Left lung (tissue), 10 donors: Measurements from ENCODE around the gene HORMAD2. TPM values are rescaled to one million over a fixed set of nuclear protein-coding genes. Genes with fewer than 3 reads are reported as not detected.

ENCODE experiments used
- ATAC-seq: fragments of 200-7000 bp; cut with Tn5 transposase; one replicate; pipeline ENCODE4 v1.9.1; 2020; ENCODE audit warnings: moderate library complexity
- DNase-seq, 4 donors: peaks; one replicate each; pipeline ENCODE4 v3.0.0-alpha.2; 2013 to 2020
- H3K27ac ChIP-seq, 2 donors: fragments of 200-600 bp; sonication (generic) in 1 of 2; one replicate each; pipeline versions ENCODE4 v1.5.0 to v1.8.0; 2020 to 2021
- H3K27me3 ChIP-seq, 2 donors: fragments of 200-600 bp; sonication (generic) in 1 of 2; one replicate each; pipeline versions ENCODE4 v1.5.0 to v1.8.0; 2020 to 2021
- H3K36me3 ChIP-seq, 2 donors: fragments of 200-600 bp; sonication (generic) in 1 of 2; one replicate each; pipeline versions ENCODE4 v1.5.0 to v1.8.0; 2020 to 2021
- H3K4me1 ChIP-seq, 2 donors: fragments of 200-600 bp; one replicate each; pipeline ENCODE4 v1.8.0; 2021
- H3K4me3 ChIP-seq, 2 donors: fragments of 200-600 bp; sonication (generic) in 1 of 2; one replicate each; pipeline versions ENCODE4 v1.5.0 to v1.8.0; 2020 to 2021; ENCODE audit warnings: mild to moderate bottlenecking in 1 of 2
- H3K9me3 ChIP-seq, 2 donors: fragments of 200-600 bp; sonication (generic) in 1 of 2; one replicate each; pipeline versions ENCODE4 v1.5.0 to v1.8.0; 2020 to 2021
- CTCF ChIP-seq, 2 donors: fragments of 200-600 bp; sonication (generic) in 1 of 2; IDR thresholded peaks; one replicate each; pipeline versions ENCODE4 v1.5.0 to v1.8.0; 2021; ENCODE audit warnings: antibody characterized with exemption in 2 of 2
- intact Hi-C, 2 donors: fragments of 100-400 bp; cut with DNase I; formaldehyde crosslinking; loops; one replicate each; pipeline versions ENCODE4 v1.11.2 to v1.14.2; 2022
- polyA plus RNA-seq, 6 donors: library from polyadenylated mRNA; unstranded; fragments of 120-200 nt; gene quantifications; one replicate each; pipeline ENCODE4 v1.2.1, GENCODE V29; 2013; ENCODE audit not compliant: insufficient read length in 6 of 6
- total RNA-seq, 2 donors: library from RNA; stranded (reverse); fragmentation: NEBNext Ultra II Directional; extraction: Animal tissue kit (Norgen Biotek cat#: 25700); gene quantifications; one replicate each; pipeline ENCODE4 v1.2.1, GENCODE V29; 2021
- donor health status: DM: no; HTN: yes; CAD: no.
- donor health status: DM: no; HTN: no; CAD: no.

The HORMAD2 gene
- total and polyA plus RNA-seq, 8 donors, result 0.13 to 0.74 (median 0.20) TPM; not detected in 2

GRCh38 chr22:30206944-30207343 is 126.7 kb downstream of the HORMAD2 start:
- Histone ChIP-seq H3K36me3 (no peaks in the 10 kb centered on the region), H3K27ac (peak overlapping the region in 1 of 2 donors; percentile 51), H3K9me3 (no peaks in the 10 kb centered on the region), H3K4me3 (no peak overlapping the region), H3K4me1 (peaks cover 24 to 40% of the 10 kb centered on the region in 2 donors), H3K27me3 (no peaks in the 10 kb centered on the region)
- intact Hi-C loops, result no loop called here
- no peak for TF ChIP-seq CTCF (IDR thresholded peaks at IDR 0.05)
- ATAC-seq, result peak; percentile 28
- no peak for DNase-seq

GRCh38 chr22:30208631-30209603 is 128.7 kb downstream of the HORMAD2 start:
- ATAC-seq (peak; percentile 32), DNase-seq (peak; percentile 63 to 87 (median 80))
- Histone ChIP-seq H3K36me3 (no peaks in the 10 kb centered on the region), H3K27ac (peak overlapping the region; percentile 64 to 84), H3K4me1 (peaks cover 31 to 57% of the 10 kb centered on the region in 2 donors), H3K27me3 (no peaks in the 10 kb centered on the region), H3K9me3 (no peaks in the 10 kb centered on the region), H3K4me3 (no peak overlapping the region)
- intact Hi-C loops, result no loop called here
- no peak for TF ChIP-seq CTCF (IDR thresholded peaks at IDR 0.05)

GRCh38 chr22:30209642-30210041 is 129.4 kb downstream of the HORMAD2 start:
- Histone ChIP-seq H3K4me3 (no peak overlapping the region), H3K4me1 (peaks cover 31 to 64% of the 10 kb centered on the region in 2 donors), H3K27me3 (no peaks in the 10 kb centered on the region), H3K36me3 (no peaks in the 10 kb centered on the region), H3K9me3 (no peaks in the 10 kb centered on the region), H3K27ac (peak overlapping the region; percentile 64 to 84)
- TF ChIP-seq CTCF (IDR thresholded peaks at IDR 0.05), result no peak
- intact Hi-C loops, result no loop called here
- ATAC-seq (no peak), DNase-seq (no peak)

- H3K27me3 ChIP-seq, result no peaks in the 10 kb centered on the region
- no peak for DNase-seq
- no peaks in the 10 kb centered on the region for H3K9me3 ChIP-seq
- H3K36me3 ChIP-seq, result no peaks in the 10 kb centered on the region
- TF ChIP-seq CTCF (IDR thresholded peaks at IDR 0.05), result no peak
- H3K4me1 ChIP-seq, result peaks cover 27 to 60% of the 10 kb centered on the region in 2 donors
- H3K4me3 ChIP-seq, result no peak overlapping the region
- ATAC-seq, result no peak
- no peak overlapping the region for H3K27ac ChIP-seq
- intact Hi-C loops, result no loop called here
These were observed 130.1 kb downstream of the HORMAD2 start for GRCh38 chr22:30210235-30210909.
